ENCODE measurements around the gene GALNT17.

- TF ChIP-seq POLR2A (IDR thresholded peaks at IDR 0.05) (no peak), CTCF (IDR thresholded peaks at IDR 0.05) (no peak)
Observed at GRCh38 chr7:71327946-71328345, 196.0 kb downstream of the GALNT17 start.

Data from prostate gland (tissue), 2 donors.